ENCODE results near the gene REEP2.
A peak's percentile ranks its signal among the peaks of the same experiment; 100 is the strongest.

GRCh38 chr5:138449501-138450239 is 10.8 kb downstream of the REEP2 start:
- TF ChIP-seq, protein P1, sequence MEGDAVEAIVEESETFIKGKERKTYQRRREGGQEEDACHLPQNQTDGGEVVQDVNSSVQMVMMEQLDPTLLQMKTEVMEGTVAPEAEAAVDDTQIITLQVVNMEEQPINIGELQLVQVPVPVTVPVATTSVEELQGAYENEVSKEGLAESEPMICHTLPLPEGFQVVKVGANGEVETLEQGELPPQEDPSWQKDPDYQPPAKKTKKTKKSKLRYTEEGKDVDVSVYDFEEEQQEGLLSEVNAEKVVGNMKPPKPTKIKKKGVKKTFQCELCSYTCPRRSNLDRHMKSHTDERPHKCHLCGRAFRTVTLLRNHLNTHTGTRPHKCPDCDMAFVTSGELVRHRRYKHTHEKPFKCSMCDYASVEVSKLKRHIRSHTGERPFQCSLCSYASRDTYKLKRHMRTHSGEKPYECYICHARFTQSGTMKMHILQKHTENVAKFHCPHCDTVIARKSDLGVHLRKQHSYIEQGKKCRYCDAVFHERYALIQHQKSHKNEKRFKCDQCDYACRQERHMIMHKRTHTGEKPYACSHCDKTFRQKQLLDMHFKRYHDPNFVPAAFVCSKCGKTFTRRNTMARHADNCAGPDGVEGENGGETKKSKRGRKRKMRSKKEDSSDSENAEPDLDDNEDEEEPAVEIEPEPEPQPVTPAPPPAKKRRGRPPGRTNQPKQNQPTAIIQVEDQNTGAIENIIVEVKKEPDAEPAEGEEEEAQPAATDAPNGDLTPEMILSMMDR (conservative IDR thresholded peaks at IDR 0.05; ENCODE audit: low read length): peak; percentile 92
- no peak for TF ChIP-seq EZH2phosphoT487 (IDR thresholded peaks at IDR 0.05; ENCODE audit: borderline replicate concordance, low read depth, low read length)

Measured in OCI-LY7 (cell line).